Heart left ventricle (tissue), 13 donors: ENCODE measurements around the gene GK2.

Source experiments
- CTCF ChIP-seq, 12 donors: fragments of 200-600 bp; sonication (generic) in 4 of 12; IDR thresholded peaks; one replicate each; pipeline versions ENCODE4 v1.5.0 to v1.8.0; 2018 to 2022; ENCODE audit warnings: antibody characterized with exemption in 12 of 12, mild to moderate bottlenecking in 5 of 12
- POLR2A ChIP-seq, 2 donors: fragments of 450-650 bp; IDR thresholded peaks; one replicate each; pipeline ENCODE4 v1.6.1; 2017; ENCODE audit warnings: antibody characterized with exemption in 2 of 2, mild to moderate bottlenecking in 2 of 2, moderate library complexity in 2 of 2
- donor health status: ischemic (EF 13 %, LVEDD 7.1; RV severe dilation, severe dysfunction).
- donor health status: DM: no; HTN: yes; CAD: no.
- donor health status: DM: no; HTN: no; CAD: no.
- donor health status: ischemic (EF 25% LVEDD 6.9; RV normal size, moderate dysfunction).
- donor health status: ischemic (EF 25% LVEDD 5.7; RV mildly dilated, moderate dysfunction).
- donor health status: ischemic (EF 35%, LVEDD 5.7; RV mildly dilated, moderate dysfunction).
- donor health status: nonischemic (EF 11% LVEDD 7.7; RV severe dilation, severe dysfunction).
- donor health status: DM: yes; HTN: yes; CAD: no.
- donor health status: PGD.
- donor health status: ischemic (EF 29% LVEDD 5.4; RV normal size, mild dysfunction).
- donor health status: nonischemic (EF 23%, LVEDD 6.1; RV moderate dilation, normal function).

GRCh38 chr4:79396794-79397193 is 11.2 kb downstream of the GK2 start:
- TF ChIP-seq CTCF (IDR thresholded peaks at IDR 0.05) (no peak), POLR2A (IDR thresholded peaks at IDR 0.05) (no peak)
